Gastroesophageal sphincter (tissue), 4 donors: ENCODE measurements around the gene UGT2B17. TPM values are rescaled to one million over a fixed set of nuclear protein-coding genes. Genes with fewer than 3 reads are reported as not detected.
"Not testable (repeated sequence)": the region's sequence is repeated elsewhere in the genome, so short reads cannot be mapped to it uniquely, and the experiment has no call there.

ENCODE experiments used
- ATAC-seq: fragments of 150-250 bp; one replicate; pipeline ENCODE4 v1.9.1; 2016; ENCODE audit warnings: mild to moderate bottlenecking, moderate library complexity
- H3K27ac ChIP-seq, 4 donors: fragments of 200-600 bp; sonication (generic) in 3 of 4; 1 replicate in 3 of 4; 2 replicates in 1 of 4; pipeline ENCODE4 v1.5.1; 2016 to 2019
- H3K27me3 ChIP-seq: fragments of 200-600 bp; sonication (generic); one replicate; pipeline ENCODE4 v1.5.1; 2019
- H3K36me3 ChIP-seq, 2 donors: fragments of 200-600 bp; sonication (generic); one replicate each; pipeline ENCODE4 v1.5.1; 2019; ENCODE audit warnings: control low read depth in 1 of 2
- H3K4me1 ChIP-seq, 3 donors: fragments of 200-600 bp; sonication (generic); 1 replicate in 2 of 3; 2 replicates in 1 of 3; pipeline ENCODE4 v1.5.1; 2016 to 2019; ENCODE audit warnings: control low read depth in 2 of 3
- H3K4me3 ChIP-seq, 2 donors: fragments of 200-600 bp; sonication (generic); one replicate each; pipeline ENCODE4 v1.5.1; 2019; ENCODE audit warnings: mild to moderate bottlenecking in 1 of 2, moderate library complexity in 1 of 2
- H3K9me3 ChIP-seq, 3 donors: fragments of 200-600 bp; sonication (generic); one replicate each; pipeline ENCODE4 v1.5.1; 2017 to 2019; ENCODE audit warnings: control low read depth in 2 of 3
- EP300 ChIP-seq: sonication (generic); formaldehyde crosslinking; IDR thresholded peaks from one replicate; pipeline ENCODE4 v1.6.1; 2017; ENCODE audit warnings: antibody characterized with exemption, mild to moderate bottlenecking
- POLR2A ChIP-seq, 2 donors: fragments of 450-650 bp; IDR thresholded peaks; one replicate each; pipeline ENCODE4 v1.6.1; 2017; ENCODE audit warnings: antibody characterized with exemption in 2 of 2, mild to moderate bottlenecking in 2 of 2, moderate library complexity in 1 of 2
- POLR2AphosphoS5 ChIP-seq: sonication (generic); formaldehyde crosslinking; IDR thresholded peaks from one replicate; pipeline ENCODE4 v1.6.1; 2017; ENCODE audit warnings: antibody characterized with exemption
- WGBS, 2 donors: methylation state at CpG; one replicate each; pipeline ENCODE4 v1.1.5; 2018; ENCODE audit warnings: low coverage in 1 of 2; 5-methylcytosine and 5-hydroxymethylcytosine counted together
- total RNA-seq, 4 donors: library from RNA; depleted of rRNA; stranded (reverse); fragments of >200 nt; gene quantifications; one replicate each; pipeline ENCODE4 v1.1.0, GENCODE V29; 2016
- TF ChIP-seq, protein P1 (sequence below), 4 experiments: fragments of 200-600 bp in 2 of 4; fragments of 450-650 bp in 2 of 4; sonication (generic) in 1 of 4; IDR thresholded peaks; one replicate each; pipeline ENCODE4 v1.5.1; 2017 to 2019; ENCODE audit warnings: antibody characterized with exemption in 4 of 4, mild to moderate bottlenecking in 2 of 4, moderate library complexity in 2 of 4

The UGT2B17 gene
- total RNA-seq, 4 donors from 2014 or later, result 0.27 TPM; not detected in 3

DNA sequence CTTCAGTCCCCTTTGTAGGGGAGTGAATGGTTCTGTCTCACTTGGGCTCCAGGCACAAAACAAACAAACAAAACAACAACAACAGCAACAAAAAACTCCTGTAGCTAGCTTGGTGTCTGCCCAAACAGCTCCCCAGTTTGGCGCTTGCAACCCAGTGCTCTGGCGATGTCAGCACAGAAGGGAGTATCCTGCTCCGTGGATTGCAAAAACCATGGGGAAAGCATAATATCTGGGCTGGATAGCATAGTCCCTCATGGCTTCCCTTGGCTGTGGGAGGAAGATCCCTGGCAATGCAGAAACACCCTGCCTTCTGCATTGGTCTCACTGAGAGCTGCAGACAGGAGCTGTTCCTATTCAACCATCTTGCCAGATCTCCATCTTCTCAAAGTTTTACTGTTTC is 39.7 kb downstream of the UGT2B17 start:
- Histone ChIP-seq H3K9me3 (no peaks in the 10 kb centered on the region), H3K4me3 (no peak overlapping the region), H3K27me3 (no peaks in the 10 kb centered on the region), H3K27ac (no peak overlapping the region), H3K4me1 (no peaks in the 10 kb centered on the region), H3K36me3 (no peaks in the 10 kb centered on the region)
- TF ChIP-seq EP300 (no peak), POLR2A (IDR thresholded peaks at IDR 0.05) (no peak), POLR2AphosphoS5 (no peak)
- TF ChIP-seq, protein P1, sequence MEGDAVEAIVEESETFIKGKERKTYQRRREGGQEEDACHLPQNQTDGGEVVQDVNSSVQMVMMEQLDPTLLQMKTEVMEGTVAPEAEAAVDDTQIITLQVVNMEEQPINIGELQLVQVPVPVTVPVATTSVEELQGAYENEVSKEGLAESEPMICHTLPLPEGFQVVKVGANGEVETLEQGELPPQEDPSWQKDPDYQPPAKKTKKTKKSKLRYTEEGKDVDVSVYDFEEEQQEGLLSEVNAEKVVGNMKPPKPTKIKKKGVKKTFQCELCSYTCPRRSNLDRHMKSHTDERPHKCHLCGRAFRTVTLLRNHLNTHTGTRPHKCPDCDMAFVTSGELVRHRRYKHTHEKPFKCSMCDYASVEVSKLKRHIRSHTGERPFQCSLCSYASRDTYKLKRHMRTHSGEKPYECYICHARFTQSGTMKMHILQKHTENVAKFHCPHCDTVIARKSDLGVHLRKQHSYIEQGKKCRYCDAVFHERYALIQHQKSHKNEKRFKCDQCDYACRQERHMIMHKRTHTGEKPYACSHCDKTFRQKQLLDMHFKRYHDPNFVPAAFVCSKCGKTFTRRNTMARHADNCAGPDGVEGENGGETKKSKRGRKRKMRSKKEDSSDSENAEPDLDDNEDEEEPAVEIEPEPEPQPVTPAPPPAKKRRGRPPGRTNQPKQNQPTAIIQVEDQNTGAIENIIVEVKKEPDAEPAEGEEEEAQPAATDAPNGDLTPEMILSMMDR (IDR thresholded peaks at IDR 0.05), result no peak
- ATAC-seq, result no peak
- WGBS, 2 donors, result no CpG with 5 or more reads among the region's 3 CpGs

DNA sequence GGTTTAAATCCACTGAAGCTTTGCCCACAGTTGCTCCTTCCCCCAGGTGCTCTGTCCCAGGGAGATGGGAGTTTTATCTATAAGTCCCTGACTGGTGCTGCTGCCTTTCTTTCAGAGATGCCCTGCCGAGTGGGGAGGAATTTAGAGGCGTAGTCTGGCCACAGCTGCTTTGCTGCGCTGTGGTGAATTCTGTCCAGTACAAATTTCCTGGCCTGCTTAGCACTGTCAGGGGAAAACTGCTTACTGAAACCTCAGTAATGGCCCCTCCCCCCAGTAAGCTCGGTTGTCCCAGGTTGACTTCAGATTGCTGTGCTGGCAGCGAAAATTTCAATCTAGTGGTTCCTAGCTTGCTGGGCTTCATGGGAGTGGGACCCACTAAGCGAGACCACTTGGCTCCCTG is 40.1 kb downstream of the UGT2B17 start:
- Histone ChIP-seq H3K27me3 (no peaks in the 10 kb centered on the region), H3K4me3 (no peak overlapping the region), H3K36me3 (no peaks in the 10 kb centered on the region), H3K27ac (no peak overlapping the region), H3K9me3 (no peaks in the 10 kb centered on the region), H3K4me1 (no peaks in the 10 kb centered on the region)
- WGBS, 2 donors, result no CpG with 5 or more reads among the region's 6 CpGs
- TF ChIP-seq POLR2AphosphoS5 (no peak), POLR2A (IDR thresholded peaks at IDR 0.05) (no peak), EP300 (no peak)
- TF ChIP-seq, protein P1 (IDR thresholded peaks at IDR 0.05), result no peak
- ATAC-seq, result no peak

DNA sequence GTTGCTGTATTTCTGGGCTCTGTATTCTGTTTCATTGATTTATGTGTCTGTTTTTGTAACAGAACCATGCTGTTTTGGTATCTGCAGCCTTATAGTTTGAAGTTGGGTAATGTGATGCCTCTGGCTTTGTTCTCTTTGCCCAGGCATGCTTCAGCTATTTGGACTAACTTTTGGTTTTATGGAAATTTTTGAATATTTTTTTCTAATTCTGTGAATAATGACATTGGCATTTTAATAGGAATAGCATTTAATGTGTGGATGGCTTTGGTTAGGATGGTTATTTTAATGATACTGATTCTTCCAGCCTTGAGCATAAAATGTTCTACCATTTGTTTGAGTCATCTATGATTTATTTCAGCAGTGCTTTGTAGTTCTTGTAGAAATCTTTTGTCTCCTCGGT is 53.9 kb downstream of the UGT2B17 start:
- 33 to 53% methylated on average over 1 of the region's 1 CpG for WGBS, 2 donors
- H3K27me3 ChIP-seq, H3K4me3 ChIP-seq, H3K4me1 ChIP-seq, ATAC-seq, H3K9me3 ChIP-seq, H3K36me3 ChIP-seq, H3K27ac ChIP-seq: not testable (repeated sequence)

DNA sequence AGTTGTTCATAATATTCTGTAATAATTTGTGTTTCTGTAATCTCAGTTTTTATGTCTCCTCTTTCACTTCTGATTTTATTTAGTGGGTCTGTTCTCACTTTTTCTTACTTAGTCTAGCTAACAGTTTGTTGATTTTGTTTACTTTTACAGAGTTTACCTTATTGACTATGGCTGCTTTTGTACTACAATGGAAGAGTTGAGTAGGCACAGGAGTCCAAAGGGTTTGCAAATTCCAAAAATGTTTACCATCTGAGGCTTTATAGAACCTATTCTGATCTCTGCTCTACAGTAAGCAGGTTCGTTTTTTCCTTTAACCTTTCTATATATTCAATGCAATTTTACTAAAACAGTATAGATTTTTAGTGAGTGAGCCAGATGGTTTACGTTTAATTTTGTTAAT is 55.1 kb downstream of the UGT2B17 start:
- H3K4me1 ChIP-seq, result no peaks in the 10 kb centered on the region
- WGBS, 2 donors, result 58 to 60% methylated on average over 2 of the region's 2 CpGs
- H3K4me3 ChIP-seq, result no peak overlapping the region
- H3K9me3 ChIP-seq, result no peaks in the 10 kb centered on the region
- TF ChIP-seq, protein P1 (IDR thresholded peaks at IDR 0.05), result no peak
- no peak for TF ChIP-seq POLR2A (IDR thresholded peaks at IDR 0.05)
- TF ChIP-seq EP300, result no peak
- TF ChIP-seq POLR2AphosphoS5, result no peak
- no peak overlapping the region for H3K27ac ChIP-seq
- H3K27me3 ChIP-seq, result no peaks in the 10 kb centered on the region
- no peak for ATAC-seq
- H3K36me3 ChIP-seq, result no peaks in the 10 kb centered on the region

DNA sequence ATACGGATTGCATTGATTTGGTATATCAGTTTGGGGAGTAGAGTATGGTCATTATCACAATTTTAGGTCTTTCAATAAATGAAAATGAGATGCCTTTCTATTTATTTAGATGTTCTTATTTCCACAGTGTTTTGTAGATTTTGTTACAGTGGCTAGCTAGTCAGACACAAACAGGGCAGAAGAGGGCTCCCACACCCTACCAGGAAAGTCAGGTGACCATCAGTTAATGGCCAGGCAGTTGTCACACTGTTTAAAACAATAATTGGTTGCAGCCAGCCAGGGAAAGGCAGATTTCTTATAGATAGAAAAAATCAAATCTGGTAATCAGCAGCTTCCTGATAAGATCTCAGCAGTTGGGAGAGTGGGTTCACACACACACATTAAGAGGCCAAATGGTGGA is 57.2 kb downstream of the UGT2B17 start:
- no peak overlapping the region for H3K27ac ChIP-seq
- TF ChIP-seq POLR2AphosphoS5 (no peak), POLR2A (IDR thresholded peaks at IDR 0.05) (no peak), EP300 (no peak)
- TF ChIP-seq, protein P1 (IDR thresholded peaks at IDR 0.05), result no peak
- ATAC-seq, result no peak
- H3K27me3 ChIP-seq, result no peaks in the 10 kb centered on the region
- no peak overlapping the region for H3K4me3 ChIP-seq
- no peaks in the 10 kb centered on the region for H3K9me3 ChIP-seq
- WGBS, 2 donors, result 83 to 100% methylated on average over 1 of the region's 1 CpG
- no peaks in the 10 kb centered on the region for H3K36me3 ChIP-seq
- H3K4me1 ChIP-seq, result no peaks in the 10 kb centered on the region

DNA sequence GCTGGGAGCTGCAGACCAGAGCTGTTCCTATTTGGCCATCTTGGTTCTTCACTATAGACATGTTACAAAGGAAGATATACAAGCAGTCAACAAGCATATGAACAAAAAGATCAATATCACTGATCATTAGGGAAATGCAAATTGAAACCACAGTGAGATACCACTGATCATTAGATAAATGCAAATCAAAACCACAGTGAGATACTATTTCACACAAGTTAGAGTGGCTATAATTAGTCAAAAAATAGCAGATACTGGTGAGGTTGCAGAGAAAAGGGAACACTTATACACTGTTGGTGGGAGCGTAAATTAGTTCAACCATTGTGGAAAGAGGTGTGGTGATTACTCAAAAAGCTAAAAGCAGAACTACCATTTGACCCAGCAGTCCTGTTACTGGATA is 70.7 kb downstream of the UGT2B17 start:
- WGBS, 2 donors, result 100% methylated on average over 1 of the region's 1 CpG; no CpG with 5 or more reads in 1 of the 2 donors
- not testable (repeated sequence) for H3K27me3 ChIP-seq, H3K27ac ChIP-seq, H3K36me3 ChIP-seq, ATAC-seq, H3K4me3 ChIP-seq, H3K4me1 ChIP-seq, H3K9me3 ChIP-seq

DNA sequence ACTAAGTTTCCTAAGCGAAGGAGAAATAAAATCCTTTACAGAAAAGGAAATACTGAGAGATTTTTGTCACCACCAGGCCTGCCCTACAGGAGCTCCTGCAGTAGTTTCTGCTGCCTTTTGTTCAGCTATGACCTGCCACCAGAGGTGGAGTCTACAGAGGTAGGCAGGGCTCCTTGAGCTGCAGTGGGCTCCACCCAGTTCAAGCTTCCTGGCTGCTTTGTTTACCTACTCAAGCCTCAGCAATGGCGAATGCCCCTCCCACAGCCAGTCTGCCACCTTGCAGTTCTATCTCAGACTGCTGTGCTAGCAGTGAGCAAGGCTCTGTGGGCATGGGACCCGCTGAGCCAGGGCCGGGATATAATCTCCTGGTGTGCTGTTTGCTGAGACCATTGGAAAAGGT is 71.3 kb downstream of the UGT2B17 start:
- not testable (repeated sequence) for H3K36me3 ChIP-seq, H3K4me1 ChIP-seq, H3K9me3 ChIP-seq, H3K4me3 ChIP-seq, ATAC-seq, H3K27me3 ChIP-seq, H3K27ac ChIP-seq
- 82 to 100% methylated on average over 1 to 2 of the region's 4 CpGs for WGBS, 2 donors

DNA sequence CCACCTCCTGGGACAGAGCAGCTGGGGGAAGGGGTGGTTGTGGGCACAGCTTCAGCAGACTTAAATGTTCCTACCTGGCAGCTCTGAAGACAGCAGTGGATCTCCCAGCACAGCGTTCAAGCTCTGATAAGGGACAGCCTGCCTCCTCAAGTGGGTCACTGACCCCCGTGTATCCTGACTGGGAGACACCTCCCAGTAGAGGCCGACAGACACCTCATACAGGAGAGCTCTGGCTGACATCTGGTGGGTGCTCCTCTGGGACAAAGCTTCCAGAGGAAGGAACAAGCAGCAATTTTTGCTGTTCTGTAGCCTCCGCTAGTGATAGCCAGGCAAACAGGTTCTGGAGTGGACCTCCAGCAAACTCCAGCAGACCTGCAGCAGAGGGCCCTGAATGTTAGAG is 72.7 kb downstream of the UGT2B17 start:
- WGBS, 2 donors, result 76% methylated on average over 2 of the region's 4 CpGs; no CpG with 5 or more reads in 1 of the 2 donors
- H3K4me3 ChIP-seq, ATAC-seq, H3K27ac ChIP-seq, H3K4me1 ChIP-seq, H3K36me3 ChIP-seq, H3K27me3 ChIP-seq, H3K9me3 ChIP-seq: not testable (repeated sequence)
